BJ (cell line): ENCODE measurements around the gene PROSER3. TPM values are rescaled to one million over a fixed set of nuclear protein-coding genes. Genes with fewer than 3 reads are reported as not detected.

Experiments used
- CTCF ChIA-PET: fragments of 350-600 bp; formaldehyde crosslinking; extraction: SDS; loops from one replicate; lab custom pipeline; 2021; ENCODE audit warnings: antibody characterized with exemption, inconsistent platforms; lab: Yijun Ruan, JAX
- POLR2A ChIA-PET: fragments of 300-600 bp; sonication (Branson Sonifier 250); formaldehyde crosslinking; extraction: SDS; loops from one replicate; lab custom pipeline; 2021; ENCODE audit warnings: antibody characterized with exemption; lab: Charles Lee
- DNase-seq: peaks from one replicate; pipeline ENCODE4 v3.0.0-alpha.2; 2011; ENCODE audit warnings: low read depth
- H3K27me3 ChIP-seq: 2 replicates; pipeline ENCODE4 v1.6.0; 2011; ENCODE audit warnings: low read length; ENCODE audit not compliant: control insufficient read depth, insufficient read depth
- H3K36me3 ChIP-seq: 2 replicates; pipeline ENCODE4 v1.5.1; 2011; ENCODE audit warnings: low read length; ENCODE audit not compliant: control insufficient read depth, insufficient read depth
- H3K4me3 ChIP-seq: 2 replicates; pipeline ENCODE4 v1.5.1; 2011; ENCODE audit warnings: low read depth, mild to moderate bottlenecking, control low read depth, low read length
- CTCF ChIP-seq: IDR thresholded peaks from 2 replicates; pipeline ENCODE4 v1.5.1; 2011; ENCODE audit warnings: low read depth, mild to moderate bottlenecking, control low read depth, inconsistent platforms, low read length, moderate library complexity; ENCODE audit not compliant: insufficient read depth
- polyA plus RNA-seq: library from polyadenylated mRNA; depleted of rRNA; stranded (reverse); fragments of >200 nt; gene quantifications from 2 replicates; pipeline ENCODE4 v1.2.3, GENCODE V29; 2011

Gene PROSER3
- polyA plus RNA-seq, 1 experiment = 9.4 TPM

GRCh38 chr19:35715981-35716800, 41.8 kb upstream of the PROSER3 start:
- DNase-seq = no peak
- Histone ChIP-seq H3K4me3 (peak overlapping the region; percentile 77), H3K36me3 (peaks cover 3% of the 10 kb centered on the region; the same call in 1 of the 2 replicates), H3K27me3 (no peaks in the 10 kb centered on the region; the same call in 1 of the 2 replicates)
- ChIA-PET POLR2A (interaction anchor here (0.6 to 0.9 kb wide), 2 partner anchors 9 to 40 kb away, joined by 3 read pairs; no protein-coding TSS in a partner anchor), CTCF (interaction anchor here (1.0 to 1.5 kb wide), 4 partner anchors 9 to 38 kb away, joined by 3 to 4 read pairs (median 4); no protein-coding TSS in a partner anchor)
- no peak for TF ChIP-seq CTCF

GRCh38 chr19:35716801-35717664, 40.9 kb upstream of the PROSER3 start:
- no peaks in the 10 kb centered on the region for H3K27me3 ChIP-seq
- POLR2A ChIA-PET = interaction anchor here (0.6 kb wide), 1 partner anchor 39 kb away, joined by 3 read pairs; no protein-coding TSS in a partner anchor
- CTCF ChIA-PET = interaction anchor here (1.5 kb wide), 1 partner anchor 22 kb away, joined by 4 read pairs; no protein-coding TSS in a partner anchor

GRCh38 chr19:35717665-35718344, 40.2 kb upstream of the PROSER3 start, which contains the start of gene KMT2B:
Gene KMT2B, plus strand, starts transcription at chr19:35718003. Its CDS starts 16 bp downstream, at chr19:35718019.
- ChIA-PET POLR2A (no interaction called here), CTCF (interaction anchor here (0.9 kb wide), 1 partner anchor 27 kb away, joined by 4 read pairs; the partner anchor contains the start of gene U2AF1L4)
- Histone ChIP-seq H3K36me3 (peaks cover 11% of the 10 kb centered on the region), H3K27me3 (no peaks in the 10 kb centered on the region), H3K4me3 (peak within 1 kb of the TSS; percentile 83)
- peak; percentile 66 for DNase-seq
- no peak for TF ChIP-seq CTCF

More at GRCh38 chr19:35716801-35717664, 40.9 kb upstream of the PROSER3 start:
- H3K4me3 ChIP-seq = peak overlapping the region; percentile 77
- TF ChIP-seq CTCF = peak; percentile 94
- no peak for DNase-seq
- peaks cover 6% of the 10 kb centered on the region for H3K36me3 ChIP-seq

GRCh38 chr19:35718345-35719041, 39.5 kb upstream of the PROSER3 start:
- peak overlapping the region; percentile 83 for H3K4me3 ChIP-seq
- peaks cover 17% of the 10 kb centered on the region for H3K36me3 ChIP-seq
- no peaks in the 10 kb centered on the region for H3K27me3 ChIP-seq
- ChIA-PET CTCF (interaction anchor here (0.9 kb wide), 1 partner anchor 26 kb away, joined by 4 read pairs; the partner anchor contains the start of gene U2AF1L4), POLR2A (interaction anchor here (1.0 kb wide), 1 partner anchor 22 kb away, joined by 3 read pairs; no protein-coding TSS in a partner anchor)
- TF ChIP-seq CTCF = no peak
- DNase-seq = no peak
